GM21825 (cell line): ENCODE results near the gene ST3GAL2.
"Not testable (repeated sequence)": the region's sequence is repeated elsewhere in the genome, so short reads cannot be mapped to it uniquely, and the experiment has no call there.

ENCODE experiments used
- ATAC-seq: cut with Tn5 transposase; IDR thresholded peaks from one replicate; pipeline ENCODE4 v1.9.1; 2021; ENCODE audit warnings: mild to moderate bottlenecking, moderate library complexity; ENCODE audit not compliant: unreplicated experiment

Gene ST3GAL2

GRCh38 chr16:70349783-70350182 lies 89.1 kb downstream of the ST3GAL2 start:
- ATAC-seq = no peak

GRCh38 chr16:70348991-70349390 lies 89.9 kb downstream of the ST3GAL2 start:
- no peak for ATAC-seq

DNA sequence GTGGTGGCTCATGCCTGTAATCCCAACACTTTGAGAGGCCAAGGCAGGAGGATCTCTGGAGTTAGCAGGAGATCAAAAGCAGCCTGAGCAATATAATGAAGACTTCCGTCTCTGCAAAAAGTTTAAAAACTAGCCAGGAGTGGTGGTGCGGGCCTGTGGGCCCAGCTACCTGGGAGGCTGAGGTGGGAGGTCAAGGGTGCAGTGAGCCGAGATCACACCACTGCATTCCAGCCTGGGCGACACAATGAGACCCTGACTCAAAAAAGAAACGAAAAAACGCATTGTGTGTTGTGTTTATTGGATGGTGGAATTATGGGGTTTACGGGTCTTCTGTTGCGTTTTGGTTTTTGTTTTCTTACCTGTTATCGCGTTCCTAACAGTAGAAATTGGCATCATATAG lies 93.1 kb downstream of the ST3GAL2 start:
- ATAC-seq = no peak

DNA sequence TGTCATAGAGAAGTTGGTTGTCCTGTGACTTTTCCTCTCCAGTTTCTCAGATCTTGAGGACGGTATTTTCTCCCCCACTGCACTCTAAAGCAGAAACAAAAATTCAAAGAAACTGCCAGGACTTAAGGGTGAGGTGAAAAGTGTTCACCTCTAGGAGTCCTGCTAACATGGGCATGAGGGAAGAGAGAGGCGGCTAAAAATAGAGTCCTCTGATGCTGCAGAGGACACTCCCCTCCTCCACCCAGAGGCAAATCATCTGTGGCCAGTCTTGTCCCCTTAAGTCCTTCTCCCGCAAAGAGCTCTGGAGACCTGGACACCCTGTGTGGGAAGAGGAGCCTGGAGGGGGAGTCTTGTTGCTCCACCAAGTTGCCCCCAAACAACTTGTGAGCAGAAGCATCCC lies 96.9 kb downstream of the ST3GAL2 start:
- no peak for ATAC-seq

- no peak for ATAC-seq
These were observed 97.3 kb downstream of the ST3GAL2 start for GRCh38 chr16:70341600-70341999.

DNA sequence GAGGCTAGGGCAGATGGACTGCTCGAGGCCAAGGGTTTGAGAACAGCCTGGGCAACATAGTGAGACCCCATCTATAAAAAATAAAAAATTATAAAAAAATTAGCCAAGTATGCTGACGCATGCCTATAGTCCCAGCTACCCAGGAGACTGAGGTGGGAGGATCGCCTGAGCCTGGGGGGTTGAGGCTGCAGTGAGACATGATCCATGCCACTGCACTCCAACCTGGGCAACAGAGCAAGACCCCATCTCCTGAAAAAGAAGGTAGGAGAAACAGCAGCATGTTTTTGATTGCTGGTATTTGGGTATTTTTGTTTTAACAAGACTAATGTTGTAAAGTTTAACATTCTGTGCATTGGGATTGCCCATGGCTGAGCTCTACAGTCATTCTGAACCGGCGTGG lies 101.1 kb downstream of the ST3GAL2 start:
- ATAC-seq = no peak

DNA sequence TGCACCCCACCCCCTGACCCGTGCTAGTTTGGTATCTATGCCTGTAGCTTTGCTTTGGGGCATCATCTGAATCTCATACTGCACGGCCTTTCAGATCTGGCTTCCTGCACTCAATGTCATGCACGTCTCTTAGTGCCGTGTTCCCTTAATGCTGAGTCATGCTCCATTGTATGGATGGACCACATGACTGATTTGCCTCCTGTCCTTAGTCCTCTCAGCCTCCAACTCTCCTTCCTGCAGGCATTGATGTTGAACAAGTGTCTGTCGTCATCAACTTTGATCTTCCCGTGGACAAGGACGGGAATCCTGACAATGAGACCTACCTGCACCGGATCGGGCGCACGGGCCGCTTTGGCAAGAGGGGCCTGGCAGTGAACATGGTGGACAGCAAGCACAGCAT lies 106.2 kb downstream of the ST3GAL2 start:
- not testable (repeated sequence) for ATAC-seq

- no peak for ATAC-seq
These were observed 107.1 kb downstream of the ST3GAL2 start for GRCh38 chr16:70331588-70332358.

DNA sequence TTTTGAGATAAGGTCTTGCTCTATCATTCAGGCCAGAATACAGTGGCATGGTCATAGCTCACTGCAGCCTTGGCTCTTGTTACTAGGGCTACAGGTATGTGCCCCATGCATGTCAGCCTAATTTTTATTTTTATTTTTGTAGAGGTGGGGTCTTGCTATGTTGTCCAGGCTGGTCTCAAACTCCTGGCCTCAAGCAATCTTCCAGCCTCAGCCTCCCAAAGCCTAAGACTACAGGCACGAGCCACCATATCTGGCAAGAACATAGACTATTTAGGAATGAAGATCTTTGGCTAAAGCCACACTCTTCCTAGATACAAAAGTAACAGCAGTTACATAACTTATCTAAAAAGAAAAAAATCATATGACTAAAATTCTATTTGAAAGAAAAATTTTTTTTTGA lies 107.8 kb downstream of the ST3GAL2 start:
- no peak for ATAC-seq
